ENCODE data around the gene CRMP1. TPM values are rescaled to one million over a fixed set of nuclear protein-coding genes. Genes with fewer than 3 reads are reported as not detected.
A peak's percentile ranks its signal among the peaks of the same experiment; 100 is the strongest.

The CRMP1 gene
- total RNA-seq, 1 donor from 2014 or later, result 15.7 TPM

- H3K4me3 Mint-ChIP-seq, result no peak overlapping the region
- DNase-seq (ENCODE audit: low spot score in 2 of 2, unreplicated experiment in 2 of 2), result peak in 1 of 2 experiments; percentile 28
- peak overlapping the region; percentile 60 for H3K27ac Mint-ChIP-seq
- H3K27me3 Mint-ChIP-seq (ENCODE audit: low read depth), result no peaks in the 10 kb centered on the region
- H3K9me3 Mint-ChIP-seq, result peaks cover 23% of the 10 kb centered on the region
- H3K36me3 Mint-ChIP-seq, result peaks cover 59% of the 10 kb centered on the region
- no peak for TF ChIP-seq CTCF (IDR thresholded peaks at IDR 0.05; ENCODE audit: unreplicated experiment)
- H3K4me1 Mint-ChIP-seq, result peaks cover 7% of the 10 kb centered on the region
Measured at GRCh38 chr4:5774416-5775036, 118.4 kb downstream of the CRMP1 start.

GRCh38 chr4:5773271-5773555 is 119.7 kb downstream of the CRMP1 start:
- peaks cover 7% of the 10 kb centered on the region for H3K4me1 Mint-ChIP-seq
- H3K36me3 Mint-ChIP-seq, result peaks cover 73% of the 10 kb centered on the region
- DNase-seq (ENCODE audit: low spot score in 2 of 2, unreplicated experiment in 2 of 2), result no peak
- H3K27ac Mint-ChIP-seq, result peak overlapping the region; percentile 76
- H3K4me3 Mint-ChIP-seq, result no peak overlapping the region
- no peaks in the 10 kb centered on the region for H3K27me3 Mint-ChIP-seq (ENCODE audit: low read depth)
- TF ChIP-seq CTCF (IDR thresholded peaks at IDR 0.05; ENCODE audit: unreplicated experiment), result no peak
- H3K9me3 Mint-ChIP-seq, result peaks cover 30% of the 10 kb centered on the region

- Mint-ChIP-seq H3K27me3 (ENCODE audit: low read depth) (no peaks in the 10 kb centered on the region), H3K9me3 (peaks cover 35% of the 10 kb centered on the region), H3K36me3 (peaks cover 77% of the 10 kb centered on the region), H3K4me1 (peaks cover 7% of the 10 kb centered on the region), H3K27ac (peak overlapping the region; percentile 3), H3K4me3 (no peak overlapping the region)
- peak in 1 of 2 experiments; percentile 34 for DNase-seq (ENCODE audit: low spot score in 2 of 2, unreplicated experiment in 2 of 2)
- TF ChIP-seq CTCF (IDR thresholded peaks at IDR 0.05; ENCODE audit: unreplicated experiment), result no peak
Measured at GRCh38 chr4:5772528-5773270, 120.2 kb downstream of the CRMP1 start.

Small RNAs within 50 kb of the gene (microRNA-seq; reads per million reads assigned to microRNA genes)
- gene MIR378D1, result not detected

Other genes starting within 250 kb of the CRMP1 start
- 16.9 to 17.4 TPM (median 17.1 TPM) in 3 replicates for gene EVC2, start 184.5 kb downstream of the CRMP1 start, total RNA-seq
- 48.4 to 51.4 TPM (median 49.4 TPM) in 3 replicates for gene EVC, start 181.9 kb downstream of the CRMP1 start, total RNA-seq
- 0.02 to 0.04 TPM in 2 of 3 replicates, not detected in the other for gene C4orf50, start 125.3 kb upstream of the CRMP1 start, total RNA-seq